HepG2 (cell line): ENCODE measurements around the gene CADPS2. TPM values are rescaled to one million over a fixed set of nuclear protein-coding genes. Genes with fewer than 3 reads are reported as not detected.

Experiments
- ATAC-seq: fragments of 200-7000 bp; cut with Tn5 transposase; 3 replicates; pipeline ENCODE4 v1.9.1; 2020; ENCODE audit warnings: mild to moderate bottlenecking, moderate library complexity
- BruUV-seq: library from RNA; stranded (reverse); fragments of 400-500 nt; replicated peaks from 2 replicates; lab custom pipeline; 2021; lab: Mats Ljungman, UMichigan
- CTCF ChIA-PET: fragments of 300-600 bp; formaldehyde crosslinking; extraction: SDS; loops from one replicate; lab custom pipeline; 2021; ENCODE audit warnings: low total read pairs, inconsistent platforms, low intra/inter-chr PET ratio; lab: Yijun Ruan, JAX
- POLR2A ChIA-PET: fragments of 350-600 bp; sonication (Branson Sonifier 250); formaldehyde crosslinking; loops from one replicate; lab custom pipeline; 2020; ENCODE audit warnings: antibody characterized with exemption, inconsistent platforms; lab: Yijun Ruan, JAX
- DNase-seq: peaks from one replicate; pipeline ENCODE4 v3.0.0-alpha.2; 2015; ENCODE audit warnings: low spot score
- FAIRE-seq: peaks from 3 replicates; lab custom pipeline; 2011; peaks lifted over from hg19 to GRCh38; lab: Jason Lieb, UNC
- H2AFZ ChIP-seq: one replicate; pipeline ENCODE4 v1.6.1; 2011; ENCODE audit warnings: low read length, inconsistent platforms
- H3K27ac ChIP-seq: fragments of 300-600 bp; 3 replicates; pipeline ENCODE4 v1.8.0; 2011; ENCODE audit warnings: mixed run types, mild to moderate bottlenecking, mixed read lengths, low read length, inconsistent platforms; ENCODE audit not compliant: insufficient read depth; ENCODE audit errors: extremely low read length
- H3K27me3 ChIP-seq, 2 experiments: fragments of 200-600 bp in 1 of 2; 2 replicates in 1 of 2; 3 replicates in 1 of 2; pipeline versions ENCODE4 v1.6.0 to v1.8.0; 2011; ENCODE audit warnings: low read length in 2 of 2, mild to moderate bottlenecking in 2 of 2, moderate library complexity in 2 of 2, inconsistent platforms in 1 of 2; ENCODE audit not compliant: insufficient read depth in 2 of 2, control insufficient read depth in 1 of 2
- H3K36me3 ChIP-seq, 2 experiments: fragments of 200-600 bp in 1 of 2; replicated peaks in 1 of 2; 2 replicates in 1 of 2; 3 replicates in 1 of 2; pipeline versions ENCODE4 v1.5.1 to v1.8.0; 2011; ENCODE audit warnings: low read length in 2 of 2, inconsistent platforms in 1 of 2; ENCODE audit not compliant: insufficient read depth in 2 of 2, control insufficient read depth in 1 of 2
- H3K4me1 ChIP-seq: 2 replicates; pipeline ENCODE4 v1.5.1; 2012; ENCODE audit warnings: low read length, inconsistent platforms; ENCODE audit not compliant: insufficient read depth
- H3K4me2 ChIP-seq: 2 replicates; pipeline ENCODE4 v1.6.0; 2011; ENCODE audit warnings: low read depth, low read length, inconsistent platforms
- H3K4me3 ChIP-seq, 3 experiments: fragments of 200-600 bp in 1 of 3; sonication (generic), shearing (Covaris generic) in 1 of 3; replicated peaks in 1 of 3; 2 replicates each; pipeline ENCODE4 v1.5.1; 2011 to 2016; ENCODE audit warnings: low read length in 3 of 3, inconsistent platforms in 2 of 3, low read depth in 2 of 3, mild to moderate bottlenecking in 2 of 3, control low read depth in 1 of 3, mixed read lengths in 1 of 3; ENCODE audit not compliant: insufficient read depth in 1 of 3
- H3K79me2 ChIP-seq: one replicate; pipeline ENCODE4 v1.6.1; 2011; ENCODE audit warnings: low read length, inconsistent platforms; ENCODE audit not compliant: insufficient read depth
- H3K9ac ChIP-seq: 2 replicates; pipeline ENCODE4 v1.6.0; 2011; ENCODE audit warnings: mild to moderate bottlenecking, low read depth, low read length, inconsistent platforms; ENCODE audit not compliant: insufficient read depth
- H3K9me3 ChIP-seq: 2 replicates; pipeline ENCODE4 v1.5.1; 2012; ENCODE audit warnings: mild to moderate bottlenecking, low read length
- H4K20me1 ChIP-seq: 2 replicates; pipeline ENCODE4 v1.6.0; 2011; ENCODE audit warnings: inconsistent platforms, mild to moderate bottlenecking, low read length, moderate library complexity; ENCODE audit not compliant: insufficient read depth
- CEBPB ChIP-seq: IDR thresholded peaks from 2 replicates; pipeline ENCODE4 v1.6.1; 2011; ENCODE audit warnings: low read depth, low read length, improper control_type of control experiment, borderline replicate concordance
- CEBPG ChIP-seq: IDR thresholded peaks from 2 replicates; pipeline ENCODE4 v1.6.1; 2016
- FOXP1 ChIP-seq, 2 experiments: fragments of 450-650 bp in 1 of 2; IDR thresholded peaks; 2 replicates each; pipeline ENCODE4 v1.6.1; 2017 to 2018; ENCODE audit warnings: antibody characterized with exemption in 1 of 2
- GATAD2A ChIP-seq: IDR thresholded peaks from 2 replicates; pipeline ENCODE4 v1.6.1; 2016
- HMG20A ChIP-seq: IDR thresholded peaks from 2 replicates; pipeline ENCODE4 v1.6.1; 2016; ENCODE audit warnings: borderline replicate concordance
- MBD4 ChIP-seq: IDR thresholded peaks from 2 replicates; pipeline ENCODE4 v1.6.1; 2012; ENCODE audit warnings: low read length, inconsistent platforms, borderline replicate concordance
- NFYC ChIP-seq: IDR thresholded peaks from 2 replicates; pipeline ENCODE4 v1.6.1; 2016; ENCODE audit warnings: missing genetic modification reagents, missing compliant biosample characterization
- NR2F2 ChIP-seq: IDR thresholded peaks from 2 replicates; pipeline ENCODE4 v1.6.1; 2012; ENCODE audit warnings: low read depth, inconsistent platforms, borderline replicate concordance
- NR2F6 ChIP-seq, 2 experiments: IDR thresholded peaks; 2 replicates each; pipeline ENCODE4 v1.6.1; 2016; ENCODE audit warnings: antibody characterized with exemption in 1 of 2, mild to moderate bottlenecking in 1 of 2
- POLR2G ChIP-seq: fragments of 200-400 bp; formaldehyde crosslinking; IDR thresholded peaks from 2 replicates; pipeline ENCODE4 v1.6.1; 2018; ENCODE audit warnings: mild to moderate bottlenecking, low read depth, low read length, moderate library complexity
- RARA ChIP-seq: IDR thresholded peaks from 2 replicates; pipeline ENCODE4 v1.6.1; 2016; ENCODE audit warnings: missing genetic modification reagents, missing compliant biosample characterization
- SALL1 ChIP-seq: sonication (generic); formaldehyde crosslinking; IDR thresholded peaks from 2 replicates; pipeline ENCODE4 v1.8.0; 2022; ENCODE audit warnings: mild to moderate bottlenecking, missing genetic modification reagents
- SKI ChIP-seq: fragments of 450-650 bp; IDR thresholded peaks from one replicate; pipeline ENCODE4 v1.6.1; 2018; ENCODE audit warnings: mild to moderate bottlenecking; ENCODE audit not compliant: partially characterized antibody
- SOX13 ChIP-seq, 3 experiments: fragments of 450-650 bp in 1 of 3; sonication (generic) in 1 of 3; formaldehyde crosslinking in 1 of 3; IDR thresholded peaks in 2 of 3; conservative IDR thresholded peaks in 1 of 3; 2 replicates each; pipeline versions ENCODE4 v1.5.0 to v1.6.1; 2016 to 2020; ENCODE audit warnings: antibody characterized with exemption in 1 of 3, mild to moderate bottlenecking in 1 of 3, missing compliant biosample characterization in 1 of 3, missing genetic modification reagents in 1 of 3, moderate library complexity in 1 of 3
- WGBS: methylation state at CpG from one replicate; pipeline ENCODE4 v1.1.6; 2017; ENCODE audit warnings: low lambda C conversion rate; 5-methylcytosine and 5-hydroxymethylcytosine counted together
- in situ Hi-C: cut with HindIII; loops from 2 replicates; pipeline ENCODE4 v1.10.0; 2017; ENCODE audit warnings: low pct_unique_long_range_greater_than_20kb; ENCODE audit not compliant: extremely low pct_ligation_motif_present
- intact Hi-C: fragments of 100-400 bp; cut with micrococcal nuclease; formaldehyde crosslinking; loops from one replicate; pipeline ENCODE4 v1.10.0; 2022; ENCODE audit not compliant: unreplicated experiment
- polyA plus RNA-seq, 8 experiments: library from polyadenylated mRNA; depleted of rRNA in 3 of 8; stranded (reverse) in 7 of 8; unstranded in 1 of 8; fragments of >200 nt; fragmentation: Illumina TruSeq in 4 of 8; extraction: Trizol in 4 of 8; gene quantifications; 2 replicates each; pipeline versions ENCODE4 v1.2.1 to v1.2.3, GENCODE V29; 2011 to 2016; ENCODE audit warnings: low read depth in 4 of 8, missing spikeins in 1 of 8, mixed read lengths in 1 of 8; ENCODE audit not compliant: insufficient read depth in 1 of 8
- total RNA-seq, 5 experiments: library from RNA; depleted of rRNA; stranded (reverse); fragments of >200 nt; fragmentation: Illumina TruSeq; extraction: Trizol; gene quantifications; 2 replicates each; pipeline ENCODE4 v1.2.3, GENCODE V29; 2016; ENCODE audit warnings: low read depth in 1 of 5
- TF ChIP-seq, protein P1 (sequence below): sonication (generic); formaldehyde crosslinking; IDR thresholded peaks from 2 replicates; pipeline ENCODE4 v1.5.1; 2020; ENCODE audit warnings: missing genetic modification reagents, mild to moderate bottlenecking, borderline replicate concordance
- TF ChIP-seq, protein P2 (sequence below): sonication (generic); formaldehyde crosslinking; IDR thresholded peaks from 2 replicates; pipeline ENCODE4 v1.8.0; 2022; ENCODE audit warnings: missing genetic modification reagents, mild to moderate bottlenecking, borderline replicate concordance
- TF ChIP-seq, protein P3 (sequence below): sonication (generic); formaldehyde crosslinking; IDR thresholded peaks from 2 replicates; pipeline ENCODE4 v1.4.0; 2020; ENCODE audit warnings: missing genetic modification reagents
- TF ChIP-seq, protein P4 (sequence below): sonication (generic); formaldehyde crosslinking; IDR thresholded peaks from 2 replicates; pipeline ENCODE4 v1.4.0; 2020; ENCODE audit warnings: missing genetic modification reagents

CADPS2 gene
- total and polyA plus RNA-seq, 2 of the 13 experiments (the other 11 are each of a cell fraction or from before 2014, with no cell fraction given): 17.6 to 43.8 TPM

DNA sequence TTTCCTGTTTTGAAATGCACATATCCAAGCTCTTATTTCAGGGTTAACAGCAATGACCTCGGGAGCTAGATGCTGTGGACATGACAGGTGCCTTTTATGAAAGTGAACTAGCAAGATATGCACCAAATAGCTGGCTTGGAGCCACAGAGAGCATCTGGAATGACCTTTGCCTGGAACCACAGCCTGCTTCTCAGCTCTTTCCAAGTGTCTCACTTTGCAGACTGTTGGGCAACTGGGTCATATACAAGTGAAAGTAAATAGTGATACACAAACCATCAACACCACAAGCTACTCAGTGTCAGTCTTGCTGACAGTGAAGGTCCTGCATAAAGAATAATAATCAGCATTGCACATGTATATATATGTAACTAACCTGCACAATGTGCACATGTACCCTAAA is 370.9 kb downstream of the CADPS2 start:
- Histone ChIP-seq H3K27ac (no peak overlapping the region), H3K4me2 (no peak overlapping the region), H3K27me3 (no peaks in the 10 kb centered on the region), H3K9ac (no peak overlapping the region), H3K79me2 (no peaks in the 10 kb centered on the region), H2AFZ (no peak overlapping the region), H3K9me3 (no peaks in the 10 kb centered on the region), H3K36me3 (no peaks in the 10 kb centered on the region), H4K20me1 (no peaks in the 10 kb centered on the region), H3K4me3 (no peak overlapping the region), H3K4me1 (peaks cover 9% of the 10 kb centered on the region)
- ChIA-PET POLR2A (no interaction called here), CTCF (no interaction called here)
- in situ Hi-C loops (no loop called here), intact Hi-C loops (no loop called here)
- peak; percentile 97 for ATAC-seq
- no TSS peak for BruUV-seq
- DNase-seq: peak; percentile 72
- 13% methylated on average over 1 of the region's 1 CpG for WGBS
- FAIRE-seq: peak; percentile 86
- peak; percentile 85 for TF ChIP-seq CEBPB
- TF ChIP-seq MBD4: no peak
- peak; percentile 68; the same call in 1 of the 2 replicates for TF ChIP-seq NR2F2
- peak; percentile 47; the same call in 1 of the 2 replicates for TF ChIP-seq RARA (CRISPR knock-in tag)
- peak; percentile 41; the same call in 1 of the 2 replicates for TF ChIP-seq FOXP1 (IDR thresholded peaks at IDR 0.05)
- TF ChIP-seq FOXP1 (CRISPR knock-in tag; IDR thresholded peaks at IDR 0.05): peak; percentile 78
- TF ChIP-seq, protein P1, sequence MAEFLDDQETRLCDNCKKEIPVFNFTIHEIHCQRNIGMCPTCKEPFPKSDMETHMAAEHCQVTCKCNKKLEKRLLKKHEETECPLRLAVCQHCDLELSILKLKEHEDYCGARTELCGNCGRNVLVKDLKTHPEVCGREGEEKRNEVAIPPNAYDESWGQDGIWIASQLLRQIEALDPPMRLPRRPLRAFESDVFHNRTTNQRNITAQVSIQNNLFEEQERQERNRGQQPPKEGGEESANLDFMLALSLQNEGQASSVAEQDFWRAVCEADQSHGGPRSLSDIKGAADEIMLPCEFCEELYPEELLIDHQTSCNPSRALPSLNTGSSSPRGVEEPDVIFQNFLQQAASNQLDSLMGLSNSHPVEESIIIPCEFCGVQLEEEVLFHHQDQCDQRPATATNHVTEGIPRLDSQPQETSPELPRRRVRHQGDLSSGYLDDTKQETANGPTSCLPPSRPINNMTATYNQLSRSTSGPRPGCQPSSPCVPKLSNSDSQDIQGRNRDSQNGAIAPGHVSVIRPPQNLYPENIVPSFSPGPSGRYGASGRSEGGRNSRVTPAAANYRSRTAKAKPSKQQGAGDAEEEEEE (CRISPR knock-in tag): no peak
- TF ChIP-seq GATAD2A: peak; percentile 35; the same call in 1 of the 2 replicates
- peak; percentile 36; the same call in 1 of the 2 replicates for TF ChIP-seq HMG20A (CRISPR knock-in tag)
- peak; percentile 49 for TF ChIP-seq SALL1 (CRISPR knock-in tag)
- TF ChIP-seq SOX13 (IDR thresholded peaks at IDR 0.05): no peak
- TF ChIP-seq SOX13 (CRISPR knock-in tag; conservative IDR thresholded peaks at IDR 0.05 in 1 of 2, IDR thresholded peaks at IDR 0.05 in 1 of 2): peak in 1 of 2 experiments; percentile 35; a peak in 1 of 4 replicates
- TF ChIP-seq POLR2G: no peak
- TF ChIP-seq, protein P2, sequence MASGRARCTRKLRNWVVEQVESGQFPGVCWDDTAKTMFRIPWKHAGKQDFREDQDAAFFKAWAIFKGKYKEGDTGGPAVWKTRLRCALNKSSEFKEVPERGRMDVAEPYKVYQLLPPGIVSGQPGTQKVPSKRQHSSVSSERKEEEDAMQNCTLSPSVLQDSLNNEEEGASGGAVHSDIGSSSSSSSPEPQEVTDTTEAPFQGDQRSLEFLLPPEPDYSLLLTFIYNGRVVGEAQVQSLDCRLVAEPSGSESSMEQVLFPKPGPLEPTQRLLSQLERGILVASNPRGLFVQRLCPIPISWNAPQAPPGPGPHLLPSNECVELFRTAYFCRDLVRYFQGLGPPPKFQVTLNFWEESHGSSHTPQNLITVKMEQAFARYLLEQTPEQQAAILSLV: no peak
- TF ChIP-seq, protein P3, sequence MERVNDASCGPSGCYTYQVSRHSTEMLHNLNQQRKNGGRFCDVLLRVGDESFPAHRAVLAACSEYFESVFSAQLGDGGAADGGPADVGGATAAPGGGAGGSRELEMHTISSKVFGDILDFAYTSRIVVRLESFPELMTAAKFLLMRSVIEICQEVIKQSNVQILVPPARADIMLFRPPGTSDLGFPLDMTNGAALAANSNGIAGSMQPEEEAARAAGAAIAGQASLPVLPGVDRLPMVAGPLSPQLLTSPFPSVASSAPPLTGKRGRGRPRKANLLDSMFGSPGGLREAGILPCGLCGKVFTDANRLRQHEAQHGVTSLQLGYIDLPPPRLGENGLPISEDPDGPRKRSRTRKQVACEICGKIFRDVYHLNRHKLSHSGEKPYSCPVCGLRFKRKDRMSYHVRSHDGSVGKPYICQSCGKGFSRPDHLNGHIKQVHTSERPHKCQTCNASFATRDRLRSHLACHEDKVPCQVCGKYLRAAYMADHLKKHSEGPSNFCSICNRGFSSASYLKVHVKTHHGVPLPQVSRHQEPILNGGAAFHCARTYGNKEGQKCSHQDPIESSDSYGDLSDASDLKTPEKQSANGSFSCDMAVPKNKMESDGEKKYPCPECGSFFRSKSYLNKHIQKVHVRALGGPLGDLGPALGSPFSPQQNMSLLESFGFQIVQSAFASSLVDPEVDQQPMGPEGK: no peak
- TF ChIP-seq, protein P4, sequence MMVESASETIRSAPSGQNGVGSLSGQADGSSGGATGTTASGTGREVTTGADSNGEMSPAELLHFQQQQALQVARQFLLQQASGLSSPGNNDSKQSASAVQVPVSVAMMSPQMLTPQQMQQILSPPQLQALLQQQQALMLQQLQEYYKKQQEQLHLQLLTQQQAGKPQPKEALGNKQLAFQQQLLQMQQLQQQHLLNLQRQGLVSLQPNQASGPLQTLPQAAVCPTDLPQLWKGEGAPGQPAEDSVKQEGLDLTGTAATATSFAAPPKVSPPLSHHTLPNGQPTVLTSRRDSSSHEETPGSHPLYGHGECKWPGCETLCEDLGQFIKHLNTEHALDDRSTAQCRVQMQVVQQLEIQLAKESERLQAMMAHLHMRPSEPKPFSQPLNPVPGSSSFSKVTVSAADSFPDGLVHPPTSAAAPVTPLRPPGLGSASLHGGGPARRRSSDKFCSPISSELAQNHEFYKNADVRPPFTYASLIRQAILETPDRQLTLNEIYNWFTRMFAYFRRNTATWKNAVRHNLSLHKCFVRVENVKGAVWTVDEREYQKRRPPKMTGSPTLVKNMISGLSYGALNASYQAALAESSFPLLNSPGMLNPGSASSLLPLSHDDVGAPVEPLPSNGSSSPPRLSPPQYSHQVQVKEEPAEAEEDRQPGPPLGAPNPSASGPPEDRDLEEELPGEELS (CRISPR knock-in tag): peak; percentile 64
- peak; percentile 46 for TF ChIP-seq SKI
- TF ChIP-seq NR2F6 (IDR thresholded peaks at IDR 0.05): peak; percentile 64
- TF ChIP-seq NR2F6 (CRISPR knock-in tag; IDR thresholded peaks at IDR 0.05): peak; percentile 62
- no peak for TF ChIP-seq NFYC
- TF ChIP-seq CEBPG (CRISPR knock-in tag): peak; percentile 78
